GM13977 (cell line): ENCODE results near the gene ADAMTS8.

Source experiments
- DNase-seq: peaks from one replicate; pipeline ENCODE4 v3.0.0; 2012; ENCODE audit warnings: low spot score
- CTCF ChIP-seq: IDR thresholded peaks from 2 replicates; pipeline ENCODE4 v1.5.1; 2012; ENCODE audit warnings: mild to moderate bottlenecking, control low read depth; ENCODE audit not compliant: insufficient read depth; ENCODE audit errors: extremely low read depth, missing control alignments
- in situ Hi-C: fragments of 300-500 bp; cut with MboI; formaldehyde crosslinking; loops from one replicate; pipeline ENCODE4 v1.12.0; 2022; ENCODE audit warnings: low sequenced_read_pairs, low pct_unique_long_range_greater_than_20kb, mixed read lengths, inconsistent platforms; ENCODE audit not compliant: unreplicated experiment

Gene ADAMTS8

GRCh38 chr11:130421199-130421585, 7.2 kb downstream of the ADAMTS8 start:
- in situ Hi-C loops: loop anchor here (25.0 kb wide), 1 partner anchor 209 kb away; no protein-coding TSS in a partner anchor
- no peak for DNase-seq
- no peak for TF ChIP-seq CTCF

DNA sequence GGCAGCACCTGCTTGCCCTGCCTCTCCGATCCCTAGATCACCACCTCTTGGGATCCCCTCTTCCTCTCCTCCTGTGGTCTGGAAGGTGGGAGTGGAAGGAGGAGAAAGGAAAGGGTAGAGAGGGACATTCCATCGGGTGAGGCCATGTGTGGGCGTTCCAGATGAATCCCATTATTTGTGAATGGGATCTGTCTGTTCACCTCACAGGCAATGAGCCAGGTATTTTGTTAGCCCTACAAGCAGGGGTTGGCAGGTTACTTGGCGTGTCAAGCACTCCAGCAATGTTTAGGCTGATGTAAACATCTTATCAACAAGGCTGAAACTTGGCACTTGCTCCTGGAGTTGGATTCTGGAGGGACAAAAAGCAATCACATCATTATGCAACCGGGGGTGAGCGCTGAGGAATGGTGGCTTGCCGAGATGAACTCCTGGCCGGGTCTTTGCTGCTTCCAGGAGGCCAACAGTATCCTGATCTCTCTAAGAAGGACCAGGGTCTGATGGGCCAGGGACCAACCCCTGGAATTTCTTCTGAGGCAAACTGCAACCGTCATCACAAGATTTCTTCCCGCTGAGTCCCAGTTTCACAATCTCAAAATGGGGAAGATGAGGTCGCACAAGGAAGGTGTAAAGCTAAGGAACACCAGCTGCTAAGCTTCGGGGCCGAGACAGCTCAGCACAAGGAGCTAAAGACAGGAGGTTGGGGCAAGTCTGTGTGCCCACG, 7.8 kb downstream of the ADAMTS8 start:
- no peak for DNase-seq
- TF ChIP-seq CTCF: no peak
- in situ Hi-C loops: loop anchor here (25.0 kb wide), 1 partner anchor 208 kb away; no protein-coding TSS in a partner anchor

DNA sequence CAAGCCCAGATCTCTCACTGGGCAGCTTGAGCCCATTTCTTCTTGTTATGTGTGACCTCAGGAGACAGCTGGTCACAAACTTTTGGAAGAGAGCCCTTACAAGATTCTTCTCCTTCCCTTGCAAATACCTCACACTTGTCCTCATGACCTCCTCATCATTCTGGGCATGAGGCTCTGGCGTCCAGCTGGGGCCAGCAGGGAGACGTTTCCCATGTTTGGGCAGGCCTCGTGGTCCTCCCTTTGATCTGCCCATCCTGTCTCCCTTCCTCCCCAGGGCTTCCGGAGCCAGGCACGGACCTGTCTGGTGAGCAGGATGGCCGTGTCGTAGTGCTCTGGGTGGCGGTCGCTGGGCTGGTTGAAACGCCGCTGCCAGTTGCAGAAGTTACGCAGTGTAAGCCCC, 9.7 kb downstream of the ADAMTS8 start:
- no peak for DNase-seq
- in situ Hi-C loops: loop anchor here (25.0 kb wide), 1 partner anchor 206 kb away; no protein-coding TSS in a partner anchor
- TF ChIP-seq CTCF: no peak

DNA sequence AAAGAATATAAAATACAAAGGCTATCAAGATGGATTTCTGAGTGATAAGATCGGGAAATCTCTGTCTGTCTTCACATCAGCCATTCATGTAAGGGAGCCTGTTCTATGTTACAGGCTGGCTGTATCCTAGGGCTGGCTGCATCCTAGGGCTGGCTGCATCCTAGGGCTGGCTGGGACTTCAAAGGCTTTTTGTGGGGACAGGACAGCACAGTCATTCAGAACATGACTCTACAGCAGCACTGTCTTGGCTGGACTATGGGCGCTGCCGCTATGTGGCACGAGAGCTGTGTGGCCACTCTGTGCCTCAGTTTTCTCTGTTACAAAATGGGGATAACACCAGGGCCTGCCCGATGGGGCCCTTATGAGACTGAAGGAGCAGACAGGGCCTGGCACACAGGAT, 10.2 kb downstream of the ADAMTS8 start:
- DNase-seq: no peak
- in situ Hi-C loops: loop anchor here (25.0 kb wide), 1 partner anchor 206 kb away; no protein-coding TSS in a partner anchor
- TF ChIP-seq CTCF: no peak

- no peak for DNase-seq
- in situ Hi-C loops: loop anchor here (25.0 kb wide), 1 partner anchor 205 kb away; no protein-coding TSS in a partner anchor
- no peak for TF ChIP-seq CTCF
Observed at GRCh38 chr11:130416906-130417305, 11.5 kb downstream of the ADAMTS8 start.

- no peak for TF ChIP-seq CTCF
- DNase-seq: no peak
- in situ Hi-C loops: loop anchor here (25.0 kb wide), 1 partner anchor 204 kb away; no protein-coding TSS in a partner anchor
Observed at GRCh38 chr11:130416530-130416882, 11.9 kb downstream of the ADAMTS8 start.
